ENCODE results near the gene ACOT11. TPM values are rescaled to one million over a fixed set of nuclear protein-coding genes. Genes with fewer than 3 reads are reported as not detected.

The ACOT11 gene
- total and polyA plus RNA-seq, 9 of the 15 experiments (the other 6 are each of a cell fraction or from before 2014, with no cell fraction given): 0.04 to 1.2 (median 0.64) TPM; not detected in 2

- TF ChIP-seq TFAP4 (CRISPR knock-in tag; IDR thresholded peaks at IDR 0.05; ENCODE audit: borderline replicate concordance): peak; percentile 86; the same call in 1 of the 2 replicates
- no peak for TF ChIP-seq ZNF407 (IDR thresholded peaks at IDR 0.05; ENCODE audit: low read depth)
- TF ChIP-seq CBFA2T3 (IDR thresholded peaks at IDR 0.05): peak; percentile 84
Observed at GRCh38 chr1:54565113-54565501, 17.1 kb downstream of the ACOT11 start (continued).
